Stimulated activated CD4-positive, alpha-beta T cell treated with anti-CD3 and anti-CD28 coated beads, TNF-alpha, amount 100 ng/mL, for 1 hour (primary cell): Measurements from ENCODE around the gene GIGYF2.

Experiments
- DNase-seq, 3 donors: peaks; one replicate each; pipeline ENCODE4 v3.0.0-alpha.2; 2020; ENCODE audit warnings: low read depth in 3 of 3, low spot score in 1 of 3

GIGYF2 gene

GRCh38 chr2:232757905-232758304 is 60.8 kb downstream of the GIGYF2 start:
- no peak for DNase-seq

GRCh38 chr2:232761301-232761907 is 64.3 kb downstream of the GIGYF2 start:
- DNase-seq = no peak

GRCh38 chr2:232767866-232768265 is 70.7 kb downstream of the GIGYF2 start:
- DNase-seq = no peak

- no peak for DNase-seq
Measured at GRCh38 chr2:232770207-232770606, 73.1 kb downstream of the GIGYF2 start.

GRCh38 chr2:232771870-232772269 is 74.7 kb downstream of the GIGYF2 start:
- DNase-seq = no peak

- no peak for DNase-seq
Measured at GRCh38 chr2:232772531-232772930, 75.4 kb downstream of the GIGYF2 start.

- DNase-seq = no peak
Measured at GRCh38 chr2:232773815-232774214, 76.7 kb downstream of the GIGYF2 start.

GRCh38 chr2:232776435-232776834 is 79.3 kb downstream of the GIGYF2 start, which contains the start of gene KCNJ13:
KCNJ13 (minus strand) TSS chr2:232776565; CDS start chr2:232771362, 5,203 bp downstream.
- no peak for DNase-seq

- DNase-seq = no peak
Measured at GRCh38 chr2:232777276-232777675, 80.1 kb downstream of the GIGYF2 start.

GRCh38 chr2:232779465-232779864 is 82.3 kb downstream of the GIGYF2 start:
- DNase-seq = no peak

GRCh38 chr2:232779934-232780333 is 82.8 kb downstream of the GIGYF2 start:
- DNase-seq = no peak

- no peak for DNase-seq
Measured at GRCh38 chr2:232781765-232782164, 84.6 kb downstream of the GIGYF2 start.

- no peak for DNase-seq
Measured at GRCh38 chr2:232783278-232783677, 86.1 kb downstream of the GIGYF2 start.

- no peak for DNase-seq
Measured at GRCh38 chr2:232787806-232788205, 90.7 kb downstream of the GIGYF2 start.

GRCh38 chr2:232789082-232789481 is 92.0 kb downstream of the GIGYF2 start:
- no peak for DNase-seq

GRCh38 chr2:232791518-232791917 is 94.4 kb downstream of the GIGYF2 start:
- DNase-seq = no peak

GRCh38 chr2:232793271-232793670 is 96.1 kb downstream of the GIGYF2 start:
- no peak for DNase-seq

GRCh38 chr2:232794981-232795380 is 97.8 kb downstream of the GIGYF2 start:
- no peak for DNase-seq

- no peak for DNase-seq
Measured at GRCh38 chr2:232795920-232796319, 98.8 kb downstream of the GIGYF2 start.

GRCh38 chr2:232798187-232798586 is 101.1 kb downstream of the GIGYF2 start:
- DNase-seq = no peak

- DNase-seq = no peak
Measured at GRCh38 chr2:232800166-232800565, 103.0 kb downstream of the GIGYF2 start.

- no peak for DNase-seq
Measured at GRCh38 chr2:232802091-232802490, 105.0 kb downstream of the GIGYF2 start.

- DNase-seq = no peak
Measured at GRCh38 chr2:232809349-232810124, 112.4 kb downstream of the GIGYF2 start.
